Erythroblast (primary cell): ENCODE measurements around the gene XRCC3.

ENCODE experiments used
- GATA1 ChIP-seq: IDR thresholded peaks from 2 replicates; pipeline ENCODE4 v1.6.1; 2011; ENCODE audit warnings: low read depth, mild to moderate bottlenecking, control low read depth, low read length, moderate library complexity
- POLR2A ChIP-seq: IDR thresholded peaks from 2 replicates; pipeline ENCODE4 v1.6.1; 2011; ENCODE audit warnings: mild to moderate bottlenecking, low read length

GRCh38 chr14:103725001-103725682, 9.9 kb upstream of the XRCC3 start:
- no peak for TF ChIP-seq POLR2A
- no peak for TF ChIP-seq GATA1
